ENCODE data around the gene OR7C2.

OR7C2 gene

DNA sequence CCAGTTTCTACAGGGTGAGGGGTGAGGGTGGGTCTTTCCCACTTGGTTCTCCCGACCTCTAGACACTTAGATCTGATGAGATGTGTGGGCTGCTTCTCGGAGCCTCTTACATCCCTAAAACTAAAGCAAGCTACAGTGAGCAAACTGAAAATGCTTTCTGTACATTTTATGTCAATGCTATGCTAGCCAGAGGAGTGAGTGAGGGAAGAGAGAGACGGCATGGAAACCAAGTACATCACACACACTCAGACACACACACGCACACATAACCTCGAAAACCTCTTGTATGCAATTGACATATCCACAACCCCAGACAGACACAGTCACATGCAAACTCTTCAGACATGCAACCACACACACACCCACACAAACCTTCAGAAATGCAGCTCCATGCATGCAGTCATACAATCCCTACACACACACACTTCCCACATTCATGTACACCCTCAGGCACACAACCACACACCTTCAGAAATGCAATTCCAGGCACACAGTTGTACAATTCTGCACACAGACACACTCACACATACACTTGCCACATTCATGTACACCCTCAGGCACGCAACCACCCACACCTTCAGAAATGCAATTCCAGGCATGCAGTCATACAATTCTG is 37.0 kb downstream of the OR7C2 start:
- DNase-seq, result peak in 5 of 58 donors; percentile 4 to 27 (median 7)

DNA sequence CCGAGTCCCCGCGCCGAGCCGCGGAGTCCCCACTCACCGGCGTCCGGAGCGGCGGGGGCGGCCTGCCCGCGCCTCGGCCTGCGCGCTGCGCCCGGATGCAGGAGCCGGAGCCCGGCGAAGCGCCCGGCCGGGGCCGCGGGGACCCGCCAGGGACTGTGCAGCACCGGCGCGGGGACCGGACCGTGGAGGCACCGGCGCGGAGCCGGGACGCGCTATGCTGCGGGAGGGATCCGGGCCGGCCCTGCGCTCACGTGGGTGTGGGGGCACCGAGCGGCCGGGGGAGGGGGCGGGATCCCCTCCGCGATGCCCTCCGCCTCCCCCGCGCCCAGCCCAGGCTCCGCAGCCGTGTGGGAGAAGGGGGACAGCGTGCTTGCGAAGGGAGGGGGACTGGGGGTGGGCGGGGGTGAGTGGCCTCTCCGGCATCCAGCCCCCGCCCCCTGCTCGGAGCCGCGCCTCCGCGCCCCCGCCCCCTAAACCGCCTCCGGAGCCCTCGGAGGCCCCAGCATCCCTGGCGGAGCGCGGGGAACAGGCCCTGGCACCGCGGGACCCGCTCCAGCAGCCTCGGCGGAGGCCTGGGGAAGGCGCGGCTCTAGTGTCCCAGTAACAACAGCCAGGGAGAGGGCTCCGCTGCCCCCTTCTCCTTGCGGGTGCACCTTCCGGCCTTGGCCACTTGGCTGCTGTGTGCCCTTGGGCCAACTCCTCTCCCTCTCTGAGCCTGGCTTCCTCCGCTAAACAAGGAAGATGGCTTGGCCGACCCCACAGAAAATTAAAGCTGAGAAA is 38.4 kb downstream of the OR7C2 start, which contains the start of gene SLC1A6:
Gene SLC1A6, minus strand, starts transcription at position 389 of the 780 bp plus-strand sequence. CDS start 6,954 bp downstream, outside the sequence.
- peak in 12 of 58 donors; percentile 0 to 35 (median 22) for DNase-seq

DNA sequence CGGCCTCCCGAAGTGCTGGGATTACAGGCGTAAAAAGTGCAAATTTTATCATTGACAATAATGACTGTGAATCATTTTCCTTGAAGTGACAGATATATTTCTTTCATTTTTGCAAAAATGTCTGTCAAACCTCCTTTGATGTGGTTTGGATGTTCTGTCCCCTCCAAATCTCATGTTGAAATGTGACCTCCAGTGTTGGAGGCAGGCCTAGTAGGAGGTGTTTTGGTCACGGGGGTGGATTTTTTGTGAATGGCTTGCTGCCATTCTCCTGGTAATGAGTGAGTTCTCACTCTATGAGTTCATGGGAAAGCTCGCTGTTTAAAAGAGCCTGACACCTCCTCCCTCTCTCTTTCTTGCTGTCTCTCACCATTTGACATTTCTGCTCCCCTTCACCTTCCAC is 43.8 kb downstream of the OR7C2 start:
- no peak for DNase-seq
